WTC11 (cell line): ENCODE data around the gene PITPNM3. TPM values are rescaled to one million over a fixed set of nuclear protein-coding genes. Genes with fewer than 3 reads are reported as not detected.

Experiments
- ATAC-seq: fragments of 200-7000 bp; cut with Tn5 transposase; 2 replicates; pipeline ENCODE4 v1.10.0; 2021; ENCODE audit warnings: mild to moderate bottlenecking, moderate library complexity
- CTCF ChIA-PET: fragments of 300-600 bp; sonication (Branson Sonifier 250); formaldehyde crosslinking; loops from one replicate; lab custom pipeline; 2021; ENCODE audit warnings: antibody characterized with exemption; lab: Charles Lee
- POLR2A ChIA-PET: fragments of 350-600 bp; sonication (Branson Sonifier 250); formaldehyde crosslinking; loops from one replicate; lab custom pipeline; 2021; ENCODE audit warnings: antibody characterized with exemption; lab: Charles Lee
- DNase-seq: peaks from one replicate; pipeline ENCODE4 v3.0.0; 2021; ENCODE audit warnings: low spot score
- H3K27ac Mint-ChIP-seq: 2 replicates; pipeline ENCODE4 v1.8.0; 2021; ENCODE audit warnings: mixed read lengths
- H3K27me3 Mint-ChIP-seq: 2 replicates; pipeline ENCODE4 v1.8.0; 2021; ENCODE audit warnings: low read depth, mild to moderate bottlenecking, moderate library complexity, mixed read lengths
- H3K36me3 Mint-ChIP-seq: 2 replicates; pipeline ENCODE4 v1.8.0; 2021; ENCODE audit warnings: mixed read lengths
- H3K4me1 Mint-ChIP-seq: 2 replicates; pipeline ENCODE4 v1.8.0; 2022; ENCODE audit warnings: mixed read lengths
- H3K4me3 Mint-ChIP-seq: 2 replicates; pipeline ENCODE4 v1.8.0; 2021; ENCODE audit warnings: mild to moderate bottlenecking, moderate library complexity, mixed read lengths
- H3K9me3 Mint-ChIP-seq: 2 replicates; pipeline ENCODE4 v1.8.0; 2021; ENCODE audit warnings: mixed read lengths
- CREM ChIP-seq: sonication (generic); formaldehyde crosslinking; IDR thresholded peaks from 2 replicates; pipeline ENCODE4 v1.8.1; 2022; ENCODE audit warnings: mild to moderate bottlenecking, missing genetic modification reagents, moderate library complexity
- ESRRA ChIP-seq: sonication (generic); formaldehyde crosslinking; IDR thresholded peaks from 2 replicates; pipeline ENCODE4 v1.8.1; 2022; ENCODE audit warnings: mild to moderate bottlenecking, missing genetic modification reagents, borderline replicate concordance
- ETV6 ChIP-seq: sonication (generic); formaldehyde crosslinking; IDR thresholded peaks from 2 replicates; pipeline ENCODE4 v1.8.1; 2022; ENCODE audit warnings: mild to moderate bottlenecking, missing genetic modification reagents
- FOXK1 ChIP-seq: sonication (generic); formaldehyde crosslinking; IDR thresholded peaks from 2 replicates; pipeline ENCODE4 v1.8.0; 2022; ENCODE audit warnings: mild to moderate bottlenecking, moderate library complexity, missing genetic modification reagents
- GRHL2 ChIP-seq: fragments of 250-450 bp; sonication (Bioruptor Pico); IDR thresholded peaks from 2 replicates; pipeline ENCODE4 v1.8.0; 2022; ENCODE audit warnings: mild to moderate bottlenecking, moderate library complexity; ENCODE audit not compliant: insufficient replicate concordance, severe bottlenecking
- IRF2 ChIP-seq: sonication (generic); formaldehyde crosslinking; IDR thresholded peaks from 2 replicates; pipeline ENCODE4 v1.8.0; 2022; ENCODE audit warnings: low read depth, missing genetic modification reagents, borderline replicate concordance
- MXD4 ChIP-seq: fragments of 250-450 bp; sonication (Bioruptor Pico); IDR thresholded peaks from 2 replicates; pipeline ENCODE4 v1.8.0; 2021; ENCODE audit warnings: mild to moderate bottlenecking, moderate library complexity, borderline replicate concordance
- MYBL2 ChIP-seq: sonication (generic); formaldehyde crosslinking; IDR thresholded peaks from 2 replicates; pipeline ENCODE4 v1.8.1; 2023; ENCODE audit warnings: mild to moderate bottlenecking, moderate library complexity, missing genetic modification reagents
- NFYB ChIP-seq: sonication (generic); formaldehyde crosslinking; conservative IDR thresholded peaks from 2 replicates; pipeline ENCODE4 v1.8.0; 2022; ENCODE audit warnings: low read depth, missing genetic modification reagents
- NR1H2 ChIP-seq: sonication (generic); formaldehyde crosslinking; IDR thresholded peaks from 2 replicates; pipeline ENCODE4 v1.9.0; 2021; ENCODE audit warnings: mild to moderate bottlenecking, moderate library complexity, missing genetic modification reagents
- SMAD3 ChIP-seq: sonication (generic); formaldehyde crosslinking; IDR thresholded peaks from 2 replicates; pipeline ENCODE4 v1.8.0; 2022; ENCODE audit warnings: missing genetic modification reagents, mild to moderate bottlenecking, borderline replicate concordance
- SP1 ChIP-seq: sonication (generic); formaldehyde crosslinking; conservative IDR thresholded peaks from 2 replicates; pipeline ENCODE4 v1.8.1; 2022; ENCODE audit warnings: missing genetic modification reagents
- ZNF232 ChIP-seq: sonication (generic); formaldehyde crosslinking; IDR thresholded peaks from 2 replicates; pipeline ENCODE4 v1.8.0; 2022; ENCODE audit warnings: mild to moderate bottlenecking, missing genetic modification reagents
- ZNF317 ChIP-seq: sonication (generic); formaldehyde crosslinking; IDR thresholded peaks from 2 replicates; pipeline ENCODE4 v1.8.1; 2023; ENCODE audit warnings: low read depth, mild to moderate bottlenecking, moderate library complexity, missing genetic modification reagents, borderline replicate concordance
- ZNF671 ChIP-seq: fragments of 250-450 bp; sonication (Bioruptor Pico); IDR thresholded peaks from 2 replicates; pipeline ENCODE4 v1.8.0; 2021; ENCODE audit warnings: mild to moderate bottlenecking
- total RNA-seq: library from RNA; stranded (reverse); gene quantifications from 3 replicates; pipeline ENCODE4 v1.2.3, GENCODE V29; 2021
- TF ChIP-seq, protein P1 (sequence below): sonication (generic); formaldehyde crosslinking; IDR thresholded peaks from 2 replicates; pipeline ENCODE4 v1.8.0; 2022; ENCODE audit warnings: missing genetic modification reagents
- TF ChIP-seq, protein P2 (sequence below): sonication (generic); formaldehyde crosslinking; IDR thresholded peaks from 2 replicates; pipeline ENCODE4 v1.8.0; 2023; ENCODE audit warnings: mild to moderate bottlenecking, missing genetic modification reagents
- TF ChIP-seq, protein P3 (sequence below): sonication (generic); formaldehyde crosslinking; IDR thresholded peaks from 2 replicates; pipeline ENCODE4 v1.8.1; 2022; ENCODE audit warnings: mild to moderate bottlenecking, missing genetic modification reagents, moderate library complexity, borderline replicate concordance

Gene PITPNM3
- total RNA-seq, 1 experiment from 2014 or later = 2.8 TPM

DNA sequence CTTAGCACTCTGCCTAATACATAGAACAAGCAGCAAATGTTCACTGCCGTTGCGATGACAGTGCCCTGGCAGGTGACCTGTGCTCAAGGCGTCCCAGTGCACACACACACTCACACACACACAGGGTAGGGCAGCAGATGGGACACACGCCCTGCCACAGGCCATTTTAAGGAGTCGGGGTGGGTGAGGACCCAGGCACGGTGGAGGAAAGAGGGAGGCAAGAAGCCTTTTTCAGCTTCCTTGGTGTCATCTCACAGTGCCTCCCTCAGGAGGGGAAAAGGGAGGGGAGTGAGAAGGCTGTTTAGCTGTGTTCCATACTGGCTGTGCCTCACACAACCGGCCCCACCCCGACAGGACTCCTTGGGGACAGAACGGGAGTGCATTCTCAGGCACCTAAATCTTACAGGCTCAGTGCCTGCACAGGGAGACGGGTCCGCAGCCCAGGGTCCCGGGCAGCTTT is 1.5 kb downstream of the PITPNM3 start:
- H3K4me1 Mint-ChIP-seq = peaks cover 34% of the 10 kb centered on the region
- ATAC-seq = peak; percentile 6
- peak; percentile 35 for DNase-seq
- no peak overlapping the region for H3K27ac Mint-ChIP-seq
- POLR2A ChIA-PET = no interaction called here
- CTCF ChIA-PET = interaction anchor here (1.6 to 1.7 kb wide), 2 partner anchors 59 to 82 kb away, joined by 6 to 12 read pairs; no protein-coding TSS in a partner anchor
- peak overlapping the region; percentile 73 for H3K4me3 Mint-ChIP-seq
- H3K27me3 Mint-ChIP-seq = peaks cover 52% of the 10 kb centered on the region
- H3K9me3 Mint-ChIP-seq = no peaks in the 10 kb centered on the region
- no peaks in the 10 kb centered on the region for H3K36me3 Mint-ChIP-seq
- TF ChIP-seq CREM = no peak
- TF ChIP-seq GRHL2 (CRISPR knock-in tag) = no peak
- TF ChIP-seq MYBL2 = no peak
- no peak for TF ChIP-seq NR1H2 (CRISPR knock-in tag)
- no peak for TF ChIP-seq NFYB (CRISPR knock-in tag)
- no peak for TF ChIP-seq ETV6 (CRISPR knock-in tag)
- TF ChIP-seq ZNF317 (CRISPR knock-in tag) = no peak
- TF ChIP-seq, protein P1, sequence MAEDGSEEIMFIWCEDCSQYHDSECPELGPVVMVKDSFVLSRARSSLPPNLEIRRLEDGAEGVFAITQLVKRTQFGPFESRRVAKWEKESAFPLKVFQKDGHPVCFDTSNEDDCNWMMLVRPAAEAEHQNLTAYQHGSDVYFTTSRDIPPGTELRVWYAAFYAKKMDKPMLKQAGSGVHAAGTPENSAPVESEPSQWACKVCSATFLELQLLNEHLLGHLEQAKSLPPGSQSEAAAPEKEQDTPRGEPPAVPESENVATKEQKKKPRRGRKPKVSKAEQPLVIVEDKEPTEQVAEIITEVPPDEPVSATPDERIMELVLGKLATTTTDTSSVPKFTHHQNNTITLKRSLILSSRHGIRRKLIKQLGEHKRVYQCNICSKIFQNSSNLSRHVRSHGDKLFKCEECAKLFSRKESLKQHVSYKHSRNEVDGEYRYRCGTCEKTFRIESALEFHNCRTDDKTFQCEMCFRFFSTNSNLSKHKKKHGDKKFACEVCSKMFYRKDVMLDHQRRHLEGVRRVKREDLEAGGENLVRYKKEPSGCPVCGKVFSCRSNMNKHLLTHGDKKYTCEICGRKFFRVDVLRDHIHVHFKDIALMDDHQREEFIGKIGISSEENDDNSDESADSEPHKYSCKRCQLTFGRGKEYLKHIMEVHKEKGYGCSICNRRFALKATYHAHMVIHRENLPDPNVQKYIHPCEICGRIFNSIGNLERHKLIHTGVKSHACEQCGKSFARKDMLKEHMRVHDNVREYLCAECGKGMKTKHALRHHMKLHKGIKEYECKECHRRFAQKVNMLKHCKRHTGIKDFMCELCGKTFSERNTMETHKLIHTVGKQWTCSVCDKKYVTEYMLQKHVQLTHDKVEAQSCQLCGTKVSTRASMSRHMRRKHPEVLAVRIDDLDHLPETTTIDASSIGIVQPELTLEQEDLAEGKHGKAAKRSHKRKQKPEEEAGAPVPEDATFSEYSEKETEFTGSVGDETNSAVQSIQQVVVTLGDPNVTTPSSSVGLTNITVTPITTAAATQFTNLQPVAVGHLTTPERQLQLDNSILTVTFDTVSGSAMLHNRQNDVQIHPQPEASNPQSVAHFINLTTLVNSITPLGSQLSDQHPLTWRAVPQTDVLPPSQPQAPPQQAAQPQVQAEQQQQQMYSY (CRISPR knock-in tag) = no peak
- TF ChIP-seq, protein P2, sequence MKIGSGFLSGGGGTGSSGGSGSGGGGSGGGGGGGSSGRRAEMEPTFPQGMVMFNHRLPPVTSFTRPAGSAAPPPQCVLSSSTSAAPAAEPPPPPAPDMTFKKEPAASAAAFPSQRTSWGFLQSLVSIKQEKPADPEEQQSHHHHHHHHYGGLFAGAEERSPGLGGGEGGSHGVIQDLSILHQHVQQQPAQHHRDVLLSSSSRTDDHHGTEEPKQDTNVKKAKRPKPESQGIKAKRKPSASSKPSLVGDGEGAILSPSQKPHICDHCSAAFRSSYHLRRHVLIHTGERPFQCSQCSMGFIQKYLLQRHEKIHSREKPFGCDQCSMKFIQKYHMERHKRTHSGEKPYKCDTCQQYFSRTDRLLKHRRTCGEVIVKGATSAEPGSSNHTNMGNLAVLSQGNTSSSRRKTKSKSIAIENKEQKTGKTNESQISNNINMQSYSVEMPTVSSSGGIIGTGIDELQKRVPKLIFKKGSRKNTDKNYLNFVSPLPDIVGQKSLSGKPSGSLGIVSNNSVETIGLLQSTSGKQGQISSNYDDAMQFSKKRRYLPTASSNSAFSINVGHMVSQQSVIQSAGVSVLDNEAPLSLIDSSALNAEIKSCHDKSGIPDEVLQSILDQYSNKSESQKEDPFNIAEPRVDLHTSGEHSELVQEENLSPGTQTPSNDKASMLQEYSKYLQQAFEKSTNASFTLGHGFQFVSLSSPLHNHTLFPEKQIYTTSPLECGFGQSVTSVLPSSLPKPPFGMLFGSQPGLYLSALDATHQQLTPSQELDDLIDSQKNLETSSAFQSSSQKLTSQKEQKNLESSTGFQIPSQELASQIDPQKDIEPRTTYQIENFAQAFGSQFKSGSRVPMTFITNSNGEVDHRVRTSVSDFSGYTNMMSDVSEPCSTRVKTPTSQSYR (CRISPR knock-in tag) = no peak
- no peak for TF ChIP-seq IRF2 (CRISPR knock-in tag)
- no peak for TF ChIP-seq MXD4 (CRISPR knock-in tag)
- no peak for TF ChIP-seq ZNF232
- no peak for TF ChIP-seq ESRRA (CRISPR knock-in tag)
- TF ChIP-seq, all 79 proteins: peak for 0

DNA sequence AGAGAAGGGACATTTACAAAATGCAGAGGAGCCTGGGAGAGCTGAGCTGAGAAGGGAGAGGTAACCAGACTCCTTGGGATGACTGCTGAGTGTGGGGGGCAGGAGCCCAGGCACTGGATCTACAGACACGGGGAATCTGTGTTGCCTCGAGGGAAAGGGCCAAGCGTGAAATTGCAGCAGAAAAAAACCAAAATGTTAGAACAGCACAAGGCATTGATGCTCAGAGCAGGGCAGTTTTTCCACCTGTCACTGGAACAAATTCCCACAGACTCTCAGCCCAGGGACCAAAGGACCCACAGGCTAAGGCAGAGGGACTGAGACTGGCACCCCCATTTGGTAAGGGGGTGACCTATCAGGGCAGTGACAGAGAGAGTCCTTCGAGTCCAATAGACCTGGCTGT is 2.0 kb downstream of the PITPNM3 start:
- POLR2A ChIA-PET = no interaction called here
- CTCF ChIA-PET = interaction anchor here (1.7 to 2.8 kb wide), 2 partner anchors 59 to 82 kb away, joined by 11 to 12 read pairs; no protein-coding TSS in a partner anchor
- H3K4me3 Mint-ChIP-seq = peak overlapping the region; percentile 73

More for the DNA sequence above, 2.0 kb downstream of the PITPNM3 start:
- peaks cover 52% of the 10 kb centered on the region for H3K27me3 Mint-ChIP-seq
- TF ChIP-seq IRF2 (CRISPR knock-in tag) = no peak
- no peak for TF ChIP-seq SMAD3 (CRISPR knock-in tag)
- TF ChIP-seq, protein P3, sequence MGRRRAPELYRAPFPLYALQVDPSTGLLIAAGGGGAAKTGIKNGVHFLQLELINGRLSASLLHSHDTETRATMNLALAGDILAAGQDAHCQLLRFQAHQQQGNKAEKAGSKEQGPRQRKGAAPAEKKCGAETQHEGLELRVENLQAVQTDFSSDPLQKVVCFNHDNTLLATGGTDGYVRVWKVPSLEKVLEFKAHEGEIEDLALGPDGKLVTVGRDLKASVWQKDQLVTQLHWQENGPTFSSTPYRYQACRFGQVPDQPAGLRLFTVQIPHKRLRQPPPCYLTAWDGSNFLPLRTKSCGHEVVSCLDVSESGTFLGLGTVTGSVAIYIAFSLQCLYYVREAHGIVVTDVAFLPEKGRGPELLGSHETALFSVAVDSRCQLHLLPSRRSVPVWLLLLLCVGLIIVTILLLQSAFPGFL = no peak
- TF ChIP-seq SP1 (CRISPR knock-in tag) = no peak
- no peak for TF ChIP-seq ZNF671 (CRISPR knock-in tag)
- no peak for TF ChIP-seq CREM
- TF ChIP-seq FOXK1 (CRISPR knock-in tag) = no peak
- TF ChIP-seq, all 79 proteins: peak for 0
- Mint-ChIP-seq H3K4me1 (peaks cover 39% of the 10 kb centered on the region), H3K9me3 (no peaks in the 10 kb centered on the region), H3K27ac (no peak overlapping the region), H3K36me3 (no peaks in the 10 kb centered on the region)
- ATAC-seq = no peak
- no peak for DNase-seq
